ENCODE results near the gene SIRT7.

SIRT7 gene

GRCh38 chr17:81917565-81918332 is at the start of gene SIRT7:
TSS of gene SIRT7 (minus strand) at chr17:81918176. CDS start at chr17:81918131, 45 bp downstream.
- in situ Hi-C loops (cut with MboI; ENCODE audit: low sequenced_read_pairs), result no loop called here

GRCh38 chr17:81967244-81967532 is 49.2 kb upstream of the SIRT7 start:
- in situ Hi-C loops (cut with MboI; ENCODE audit: low sequenced_read_pairs), result no loop called here

- in situ Hi-C loops (cut with MboI; ENCODE audit: low sequenced_read_pairs), result no loop called here
These were observed 48.6 kb upstream of the SIRT7 start for GRCh38 chr17:81966343-81967243.

GRCh38 chr17:81964081-81964849 is 46.3 kb upstream of the SIRT7 start:
- in situ Hi-C loops (cut with MboI; ENCODE audit: low sequenced_read_pairs), result no loop called here

GRCh38 chr17:81962499-81963441 is 44.8 kb upstream of the SIRT7 start:
- in situ Hi-C loops (cut with MboI; ENCODE audit: low sequenced_read_pairs), result no loop called here

GRCh38 chr17:81961521-81962498 is 43.8 kb upstream of the SIRT7 start:
- in situ Hi-C loops (cut with MboI; ENCODE audit: low sequenced_read_pairs), result no loop called here

GRCh38 chr17:81961087-81961511 is 43.1 kb upstream of the SIRT7 start, which contains the start of gene NOTUM:
TSS of gene NOTUM (minus strand) at chr17:81961187. CDS start at chr17:81960909, 278 bp downstream.
- in situ Hi-C loops (cut with MboI; ENCODE audit: low sequenced_read_pairs), result no loop called here

- in situ Hi-C loops (cut with MboI; ENCODE audit: low sequenced_read_pairs), result no loop called here
These were observed 42.4 kb upstream of the SIRT7 start for GRCh38 chr17:81960130-81960958.

- in situ Hi-C loops (cut with MboI; ENCODE audit: low sequenced_read_pairs), result no loop called here
These were observed 41.6 kb upstream of the SIRT7 start for GRCh38 chr17:81959362-81960129.

- in situ Hi-C loops (cut with MboI; ENCODE audit: low sequenced_read_pairs), result no loop called here
These were observed 40.8 kb upstream of the SIRT7 start for GRCh38 chr17:81958633-81959342.

GRCh38 chr17:81957691-81958432 is 39.9 kb upstream of the SIRT7 start:
- in situ Hi-C loops (cut with MboI; ENCODE audit: low sequenced_read_pairs), result no loop called here

GRCh38 chr17:81956607-81957589 is 38.9 kb upstream of the SIRT7 start:
- in situ Hi-C loops (cut with MboI; ENCODE audit: low sequenced_read_pairs), result no loop called here

- in situ Hi-C loops (cut with MboI; ENCODE audit: low sequenced_read_pairs), result no loop called here
These were observed 38.0 kb upstream of the SIRT7 start for GRCh38 chr17:81955756-81956544.

GRCh38 chr17:81955058-81955681 is 37.2 kb upstream of the SIRT7 start:
- in situ Hi-C loops (cut with MboI; ENCODE audit: low sequenced_read_pairs), result no loop called here
